ENCODE measurements around the gene PIR.

Gene PIR

DNA sequence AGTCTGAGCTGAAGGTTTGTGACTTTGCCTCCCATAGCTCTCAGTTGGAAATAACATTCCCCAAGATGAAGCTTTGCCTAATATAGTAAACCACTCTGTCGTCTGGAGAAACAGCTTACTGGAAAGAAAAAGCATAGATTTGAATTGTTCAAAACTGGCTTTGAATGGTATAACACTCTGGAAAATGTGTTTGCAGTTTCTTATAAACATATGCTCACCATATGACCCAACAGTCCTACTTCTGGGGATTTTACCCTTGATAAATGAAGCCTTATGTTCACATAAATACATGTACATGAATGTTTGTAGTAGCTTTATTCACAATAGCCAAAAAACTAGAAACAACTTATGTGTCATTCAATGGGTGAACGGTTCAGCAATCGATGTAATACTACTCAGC is 119.2 kb downstream of the PIR start:
- in situ Hi-C loops (cut with MboI; ENCODE audit: low pct_unique_long_range_greater_than_20kb, low sequenced_read_pairs), result no loop called here

DNA sequence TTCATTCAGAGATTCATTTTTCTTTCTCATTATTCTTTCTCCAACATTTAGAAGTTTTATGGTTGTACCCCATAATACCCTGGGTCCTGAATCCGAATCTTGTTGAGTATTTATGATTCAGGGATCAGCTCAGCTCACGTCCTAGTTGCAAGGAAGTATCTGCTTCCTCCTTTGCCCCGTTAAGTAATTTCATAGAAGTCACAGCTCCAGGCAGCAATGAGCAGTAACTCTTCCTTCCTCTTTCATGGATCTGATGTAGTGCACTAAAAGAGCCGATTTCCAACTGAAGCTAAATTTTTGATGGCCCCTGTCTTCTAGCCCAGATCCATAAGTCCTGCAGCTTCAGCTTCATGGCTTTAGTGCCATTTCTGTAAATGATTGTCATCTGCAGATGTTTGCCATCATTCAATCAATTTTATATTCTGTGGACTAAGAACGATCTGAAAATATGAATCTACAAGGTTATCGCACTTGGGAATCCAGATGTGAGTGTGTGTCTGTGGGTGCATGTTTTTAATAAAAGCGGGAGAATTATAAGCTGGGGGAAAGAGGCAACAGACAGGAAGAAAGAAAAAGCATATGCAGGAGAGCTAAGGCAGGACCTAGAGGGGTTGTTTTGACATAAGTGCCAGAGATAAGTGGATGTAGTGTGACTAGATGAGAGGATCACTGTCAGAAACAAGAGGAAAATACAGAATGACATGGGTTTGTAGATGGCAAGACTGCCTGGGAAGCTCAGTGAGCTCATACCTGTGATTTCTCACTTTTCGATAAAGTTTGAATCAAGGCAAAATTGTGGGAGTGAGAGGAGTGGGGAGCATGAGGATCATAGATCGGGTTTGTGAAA is 126.4 kb downstream of the PIR start:
- peak; percentile 65 for DNase-seq
- in situ Hi-C loops (cut with MboI; ENCODE audit: low pct_unique_long_range_greater_than_20kb, low sequenced_read_pairs), result no loop called here

More for the DNA sequence above, 119.2 kb downstream of the PIR start:
- DNase-seq, result no peak

DNA sequence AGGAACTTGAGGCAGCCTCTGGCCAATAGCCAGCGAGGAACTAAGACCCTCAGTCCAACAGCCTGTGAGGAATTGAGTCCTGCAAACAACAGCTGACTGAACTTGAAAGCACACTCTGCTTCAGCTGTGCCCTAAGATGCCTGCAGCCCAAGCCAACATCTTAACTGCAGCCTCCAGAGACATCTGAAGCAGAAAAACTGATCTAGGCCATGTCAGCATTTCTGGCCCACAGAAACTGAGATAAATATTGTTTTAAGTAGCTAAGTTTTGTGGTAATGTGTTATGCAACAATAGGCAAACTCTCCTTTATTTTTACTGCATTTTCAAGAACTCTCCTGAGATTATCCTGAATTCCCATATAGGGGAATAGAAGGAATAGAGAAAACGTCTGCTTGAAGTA is 133.4 kb downstream of the PIR start:
- in situ Hi-C loops (cut with MboI; ENCODE audit: low pct_unique_long_range_greater_than_20kb, low sequenced_read_pairs), result no loop called here
- no peak for DNase-seq

DNA sequence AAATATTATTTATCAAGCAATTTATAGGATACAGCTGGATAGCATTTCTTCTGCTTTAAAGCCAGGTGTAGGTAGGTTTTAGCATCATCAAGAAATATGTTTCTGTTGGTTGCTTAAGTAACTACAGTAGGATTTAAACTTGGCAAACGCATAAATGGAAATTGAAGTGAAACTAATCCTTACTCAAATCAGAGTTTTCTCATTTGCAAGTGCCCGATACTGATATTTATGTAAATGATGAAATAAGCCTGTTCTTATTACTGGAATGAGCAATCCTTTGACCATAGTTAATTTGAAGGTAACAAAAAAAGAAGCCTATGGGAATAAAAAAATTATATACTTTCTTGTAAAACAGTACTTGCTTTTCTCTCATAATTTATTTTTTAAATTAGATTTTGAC is 134.6 kb downstream of the PIR start:
- in situ Hi-C loops (cut with MboI; ENCODE audit: low pct_unique_long_range_greater_than_20kb, low sequenced_read_pairs), result no loop called here
- no peak for DNase-seq

DNA sequence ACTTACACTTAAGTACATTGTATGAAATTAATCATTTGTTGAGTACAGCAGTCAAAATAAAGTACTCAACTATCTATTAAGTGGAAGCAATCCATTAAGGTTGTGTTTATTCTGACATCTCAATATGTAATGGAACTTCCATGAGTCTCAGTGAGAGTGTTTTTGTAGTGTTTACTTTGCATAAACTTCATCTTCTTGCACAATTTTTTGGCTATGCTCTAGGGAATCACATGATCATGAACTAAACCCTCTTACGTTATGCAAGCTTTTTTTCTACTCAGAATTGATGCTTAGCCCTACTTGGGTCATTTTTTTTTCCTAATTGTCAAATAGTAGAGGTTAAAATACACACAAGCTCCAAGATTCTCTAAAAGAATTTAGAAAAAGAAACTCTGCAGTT is 136.7 kb downstream of the PIR start:
- in situ Hi-C loops (cut with MboI; ENCODE audit: low pct_unique_long_range_greater_than_20kb, low sequenced_read_pairs), result no loop called here
- no peak for DNase-seq

DNA sequence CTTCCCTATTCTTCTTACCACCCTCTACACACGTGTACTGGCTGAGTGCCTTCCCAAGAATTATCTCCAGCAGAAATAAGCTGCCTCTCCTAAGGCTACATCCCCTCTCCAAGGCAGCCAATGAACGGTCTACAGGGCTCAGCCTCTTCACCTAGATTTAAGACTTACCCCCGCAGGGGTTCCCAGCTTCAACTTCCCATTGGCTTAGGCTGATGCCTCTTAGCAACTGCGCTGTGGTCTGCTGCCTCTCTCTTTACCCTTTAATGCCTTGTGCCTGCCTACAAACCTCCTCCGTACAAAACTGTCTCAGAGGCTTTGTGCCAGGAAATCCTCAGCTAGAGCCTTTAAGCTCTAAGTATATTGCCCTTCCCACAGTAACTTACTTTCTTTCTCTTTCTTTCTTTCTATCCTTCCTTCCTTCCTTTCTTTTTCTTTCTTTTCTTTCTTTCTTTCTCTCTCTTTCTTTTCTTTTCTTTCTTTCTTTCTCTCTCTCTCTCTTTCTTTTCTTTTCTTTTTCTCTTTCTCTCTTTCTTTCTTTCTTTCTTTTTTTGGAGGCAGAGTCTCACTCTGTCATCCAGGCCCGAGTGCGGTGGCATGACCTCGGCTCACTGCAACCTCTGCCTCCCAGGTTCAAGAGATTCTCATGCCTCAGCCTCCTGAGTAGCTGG is 142.7 kb downstream of the PIR start:
- DNase-seq, result peak; percentile 28
- in situ Hi-C loops (cut with MboI; ENCODE audit: low pct_unique_long_range_greater_than_20kb, low sequenced_read_pairs), result no loop called here

DNA sequence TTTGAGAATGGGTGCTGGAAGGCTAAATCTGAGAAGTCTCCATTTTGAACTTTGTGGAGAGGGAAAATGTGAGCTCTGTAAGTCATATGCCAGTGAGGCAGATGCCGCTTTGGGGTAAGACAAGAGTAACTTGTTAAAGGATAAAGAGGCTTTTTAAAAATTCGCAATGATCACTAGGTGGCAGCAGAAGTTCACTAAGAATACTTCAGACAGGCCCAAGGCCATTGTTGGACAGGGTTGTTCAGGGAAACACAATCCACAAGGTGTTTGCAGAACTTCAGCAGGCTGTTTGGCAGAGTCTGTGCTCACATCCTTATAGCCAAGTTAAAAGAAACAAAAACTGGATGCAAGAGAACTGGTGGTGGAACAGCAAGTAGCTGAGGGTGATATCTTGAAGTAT is 144.1 kb downstream of the PIR start:
- in situ Hi-C loops (cut with MboI; ENCODE audit: low pct_unique_long_range_greater_than_20kb, low sequenced_read_pairs), result no loop called here
- DNase-seq, result peak; percentile 78

DNA sequence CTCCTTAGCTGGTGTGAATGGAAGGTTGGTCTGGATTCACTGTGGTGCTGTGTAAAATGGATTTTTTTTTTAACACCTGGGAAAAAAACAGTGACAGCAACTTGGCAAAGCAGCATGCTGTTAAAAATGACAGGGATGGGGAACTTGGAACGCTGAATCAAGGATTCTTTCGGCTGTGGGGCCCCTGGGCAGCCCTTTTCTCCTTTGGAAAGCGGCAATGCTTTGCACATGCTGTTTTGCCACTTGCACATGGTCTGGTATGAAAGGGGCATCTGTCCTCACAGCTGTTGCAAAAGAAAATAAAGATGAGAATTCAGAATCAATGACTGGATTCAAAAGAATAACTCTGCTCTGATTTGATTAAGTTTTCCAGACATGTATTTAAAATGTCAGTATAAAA is 147.2 kb downstream of the PIR start:
- DNase-seq, result no peak
- in situ Hi-C loops (cut with MboI; ENCODE audit: low pct_unique_long_range_greater_than_20kb, low sequenced_read_pairs), result no loop called here

DNA sequence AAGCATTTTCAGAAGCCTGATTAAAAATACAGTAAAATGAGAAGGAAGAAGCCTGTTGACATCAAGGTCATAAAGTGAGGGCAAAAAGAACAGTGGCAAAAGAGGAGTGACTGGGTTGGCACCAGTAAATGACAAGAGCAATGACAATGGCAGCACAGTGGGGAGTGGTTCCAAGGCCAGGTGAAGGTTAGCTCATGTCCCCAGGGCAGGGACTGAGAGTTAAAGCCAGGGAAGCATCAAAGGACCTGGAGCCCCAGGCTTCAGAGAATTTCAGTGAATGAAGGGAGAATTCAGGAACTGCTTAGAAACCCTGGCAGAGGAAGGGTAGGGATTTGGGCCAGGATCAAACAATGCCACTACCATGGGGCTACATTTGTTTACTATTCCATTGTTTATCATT is 149.0 kb downstream of the PIR start:
- DNase-seq, result no peak
- in situ Hi-C loops (cut with MboI; ENCODE audit: low pct_unique_long_range_greater_than_20kb, low sequenced_read_pairs), result no loop called here

DNA sequence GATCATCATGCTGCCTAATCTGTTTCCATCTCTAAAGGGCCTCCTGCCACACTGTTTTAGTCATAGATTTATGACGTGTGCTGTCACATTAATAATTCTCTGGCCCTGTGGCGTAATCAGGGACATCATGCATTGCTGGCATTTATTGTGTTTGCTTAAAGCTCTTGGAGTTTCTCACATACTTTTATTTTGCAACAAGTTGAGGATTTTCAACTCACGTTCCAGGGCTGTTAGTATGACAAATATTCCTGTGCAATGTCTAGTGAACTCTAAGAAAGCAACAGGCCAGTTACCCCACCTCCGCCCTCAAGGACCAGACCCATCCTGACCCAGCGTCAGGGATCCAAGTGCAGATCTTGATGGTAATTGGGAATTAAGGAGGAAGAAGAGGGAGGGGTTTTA is 150.1 kb downstream of the PIR start:
- in situ Hi-C loops (cut with MboI; ENCODE audit: low pct_unique_long_range_greater_than_20kb, low sequenced_read_pairs), result no loop called here

DNA sequence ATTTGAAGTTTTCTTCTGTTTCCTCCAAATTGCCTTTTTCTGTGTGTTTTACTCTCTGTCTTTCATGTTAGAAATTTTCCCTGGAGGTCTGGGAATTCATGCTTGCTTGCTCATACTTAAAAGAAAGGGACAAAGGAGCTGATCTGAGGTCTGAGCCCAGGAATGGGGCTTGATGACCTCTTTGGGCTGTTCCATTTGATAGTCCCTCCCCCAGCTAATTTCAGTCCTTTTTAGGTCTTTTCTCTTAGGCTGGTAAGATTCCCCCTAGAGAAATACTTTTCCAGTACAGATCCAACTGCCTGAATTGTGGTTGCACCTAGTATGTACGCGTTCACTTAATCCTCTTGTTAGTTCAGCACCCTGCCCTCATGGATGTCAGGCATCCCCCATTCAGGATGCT is 152.3 kb downstream of the PIR start:
- in situ Hi-C loops (cut with MboI; ENCODE audit: low pct_unique_long_range_greater_than_20kb, low sequenced_read_pairs), result no loop called here
- DNase-seq, result no peak

More for the DNA sequence above, 150.1 kb downstream of the PIR start:
- no peak for DNase-seq

DNA sequence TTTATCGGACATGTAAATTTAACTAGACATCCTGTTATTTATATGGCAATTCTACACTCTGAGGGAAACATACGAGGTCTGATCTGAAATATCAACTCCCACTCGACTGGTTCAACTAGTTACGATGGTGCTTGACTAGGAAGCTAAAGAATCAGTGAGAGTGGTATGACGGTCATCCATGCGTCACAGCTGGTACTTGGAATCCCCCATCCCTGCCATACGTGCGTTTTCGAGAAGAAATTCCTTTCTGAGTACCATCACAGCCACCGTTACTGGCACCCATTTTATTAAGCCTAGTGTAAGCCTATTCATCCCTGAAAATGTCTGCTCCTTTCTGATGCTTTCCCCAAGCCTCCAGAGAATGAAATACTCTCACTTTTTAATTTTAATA is 157.1 kb downstream of the PIR start:
- in situ Hi-C loops (cut with MboI; ENCODE audit: low pct_unique_long_range_greater_than_20kb, low sequenced_read_pairs), result no loop called here
- DNase-seq, result no peak

DNA sequence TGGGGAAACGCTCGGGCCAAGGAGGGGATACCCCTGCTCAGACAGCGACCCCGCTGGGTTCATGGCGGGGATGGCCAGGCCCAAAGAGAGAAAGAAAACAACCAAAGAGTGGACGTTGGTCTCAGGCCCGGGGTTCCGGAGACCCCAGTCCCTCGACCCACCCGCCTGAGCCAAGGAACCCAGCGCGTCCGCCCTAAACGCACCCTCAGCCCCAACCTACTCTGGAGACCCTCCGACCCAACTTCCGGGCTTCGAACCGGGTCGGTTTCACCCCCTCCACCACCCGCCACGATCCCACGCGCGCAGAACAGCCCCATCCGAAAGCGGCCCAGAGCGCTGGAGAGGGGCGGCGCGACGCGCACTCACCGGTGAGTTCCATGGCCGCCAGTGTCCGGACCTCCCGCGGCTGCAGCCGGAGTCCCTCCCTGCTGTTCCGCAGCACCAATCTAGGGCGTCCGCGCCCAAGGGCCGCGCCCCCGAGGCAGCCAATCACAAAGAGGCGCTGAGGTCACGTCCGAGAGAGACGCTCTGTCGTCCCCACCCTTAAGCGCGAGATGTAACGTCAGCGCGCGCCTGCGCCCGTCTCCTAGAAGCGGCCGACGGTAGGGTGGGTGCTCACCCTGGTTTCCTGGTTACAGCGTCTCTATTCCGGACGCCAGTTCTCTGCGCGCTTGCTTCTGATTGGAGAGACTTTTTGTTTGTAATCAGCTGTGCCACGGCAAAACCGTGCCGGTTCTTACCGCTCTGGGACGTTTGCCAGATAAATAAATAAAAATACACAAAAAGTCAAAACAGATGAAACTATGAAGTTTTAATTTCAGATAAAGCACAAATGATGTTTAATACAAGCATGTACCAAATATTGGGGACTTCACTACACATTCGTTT is 157.8 kb downstream of the PIR start, which contains the start of gene PIGA:
Gene PIGA, minus strand, starts transcription at position 389 of the 888 bp plus-strand sequence. CDS start 3,593 bp downstream, outside the sequence.
- in situ Hi-C loops (cut with MboI; ENCODE audit: low pct_unique_long_range_greater_than_20kb, low sequenced_read_pairs), result no loop called here
- DNase-seq, result peak; percentile 98

All from KBM-7 (cell line).